Glomerular visceral epithelial cell (primary cell): ENCODE data around the gene PTCH2.
A peak's percentile ranks its signal among the peaks of the same experiment; 100 is the strongest.
"Not testable (repeated sequence)": the region's sequence is repeated elsewhere in the genome, so short reads cannot be mapped to it uniquely, and the experiment has no call there.

Source experiments
- DNase-seq: peaks from one replicate; pipeline ENCODE4 v3.0.0-alpha.2; 2016; ENCODE audit errors: extremely low spot score

PTCH2 gene

GRCh38 chr1:44803312-44804095 is 39.5 kb downstream of the PTCH2 start:
- no peak for DNase-seq

- no peak for DNase-seq
Measured at GRCh38 chr1:44803062-44803311, 40.1 kb downstream of the PTCH2 start.

- DNase-seq = no peak
Measured at GRCh38 chr1:44802306-44803061, 40.6 kb downstream of the PTCH2 start.

- DNase-seq = no peak
Measured at GRCh38 chr1:44801491-44802305, 41.4 kb downstream of the PTCH2 start.

GRCh38 chr1:44799770-44800584 is 43.1 kb downstream of the PTCH2 start, which contains the start of gene PLK3:
Gene PLK3 (plus strand): TSS chr1:44800377. CDS start chr1:44800464, 87 bp downstream.
- peak; percentile 99 for DNase-seq

GRCh38 chr1:44798481-44799365 is 44.3 kb downstream of the PTCH2 start:
- no peak for DNase-seq

- not testable (repeated sequence) for DNase-seq
Measured at GRCh38 chr1:44797886-44798285, 45.2 kb downstream of the PTCH2 start.

GRCh38 chr1:44792736-44793502 is 50.1 kb downstream of the PTCH2 start:
- no peak for DNase-seq

GRCh38 chr1:44790968-44791801 is 51.9 kb downstream of the PTCH2 start:
- no peak for DNase-seq

GRCh38 chr1:44788120-44788860 is 54.8 kb downstream of the PTCH2 start, which contains the start of gene BEST4:
Gene BEST4 (minus strand): TSS chr1:44788170. CDS start chr1:44787705, 465 bp downstream.
- no peak for DNase-seq

GRCh38 chr1:44787506-44787905 is 55.5 kb downstream of the PTCH2 start:
- DNase-seq = no peak

- no peak for DNase-seq
Measured at GRCh38 chr1:44786841-44787426, 56.1 kb downstream of the PTCH2 start.

GRCh38 chr1:44786138-44786840 is 56.8 kb downstream of the PTCH2 start:
- peak; percentile 62 for DNase-seq

GRCh38 chr1:44785501-44786137 is 57.4 kb downstream of the PTCH2 start:
- DNase-seq = no peak

GRCh38 chr1:44785029-44785380 is 58.0 kb downstream of the PTCH2 start:
- DNase-seq = no peak
